Esophagus squamous epithelium (tissue), 5 donors: ENCODE results near the gene GMDS. TPM values are rescaled to one million over a fixed set of nuclear protein-coding genes. Genes with fewer than 3 reads are reported as not detected.

Experiments used
- DNase-seq: peaks from one replicate; lab custom pipeline; 2025; lab: John Stamatoyannopoulos, UW
- H3K27ac ChIP-seq, 4 donors: fragments of 200-600 bp; sonication (generic); one replicate each; pipeline ENCODE4 v1.5.1; 2016 to 2019; ENCODE audit warnings: mild to moderate bottlenecking in 1 of 4
- H3K27me3 ChIP-seq, 4 donors: fragments of 200-600 bp; sonication (generic); 1 replicate in 3 of 4; 2 replicates in 1 of 4; pipeline versions ENCODE4 v1.5.1 to v1.6.0; 2017 to 2021; ENCODE audit warnings: antibody characterized with exemption in 1 of 4
- H3K36me3 ChIP-seq, 3 donors: fragments of 200-600 bp; sonication (generic); one replicate each; pipeline ENCODE4 v1.5.1; 2016 to 2019
- H3K4me1 ChIP-seq, 3 donors: fragments of 200-600 bp; sonication (generic); one replicate each; pipeline ENCODE4 v1.5.1; 2017 to 2019
- H3K4me3 ChIP-seq, 4 donors: fragments of 200-600 bp; sonication (generic); 1 replicate in 3 of 4; 2 replicates in 1 of 4; pipeline ENCODE4 v1.5.1; 2016 to 2019; ENCODE audit warnings: mild to moderate bottlenecking in 2 of 4, moderate library complexity in 1 of 4
- H3K9me3 ChIP-seq, 3 donors: fragments of 200-600 bp; sonication (generic); one replicate each; pipeline ENCODE4 v1.5.1; 2016 to 2019
- POLR2A ChIP-seq, 4 donors: fragments of 450-650 bp; IDR thresholded peaks; one replicate each; pipeline ENCODE4 v1.6.1; 2017; ENCODE audit warnings: antibody characterized with exemption in 4 of 4, mild to moderate bottlenecking in 4 of 4, moderate library complexity in 3 of 4
- WGBS, 2 donors: methylation state at CpG; one replicate each; pipeline ENCODE4 v1.1.5; 2018; 5-methylcytosine and 5-hydroxymethylcytosine counted together
- intact Hi-C: fragments of 100-400 bp; cut with DNase I; formaldehyde crosslinking; loops from one replicate; pipeline ENCODE4 v1.15.0; 2022
- total RNA-seq, 4 donors: library from RNA; depleted of rRNA; stranded (reverse); fragments of >200 nt; gene quantifications; one replicate each; pipeline ENCODE4 v1.1.0, GENCODE V29; 2016
- TF ChIP-seq, protein P1 (sequence below), 6 experiments: fragments of 450-650 bp in 4 of 6; fragments of 200-600 bp in 2 of 6; sonication (generic) in 2 of 6; IDR thresholded peaks; one replicate each; pipeline ENCODE4 v1.5.1; 2016 to 2019; ENCODE audit warnings: antibody characterized with exemption in 6 of 6, mild to moderate bottlenecking in 4 of 6, moderate library complexity in 4 of 6
- donor health status: DM: yes; HTN: yes; CAD: no.

The GMDS gene
- total RNA-seq, 4 donors from 2014 or later, result 17.9 to 58.7 (median 36.7) TPM

DNA sequence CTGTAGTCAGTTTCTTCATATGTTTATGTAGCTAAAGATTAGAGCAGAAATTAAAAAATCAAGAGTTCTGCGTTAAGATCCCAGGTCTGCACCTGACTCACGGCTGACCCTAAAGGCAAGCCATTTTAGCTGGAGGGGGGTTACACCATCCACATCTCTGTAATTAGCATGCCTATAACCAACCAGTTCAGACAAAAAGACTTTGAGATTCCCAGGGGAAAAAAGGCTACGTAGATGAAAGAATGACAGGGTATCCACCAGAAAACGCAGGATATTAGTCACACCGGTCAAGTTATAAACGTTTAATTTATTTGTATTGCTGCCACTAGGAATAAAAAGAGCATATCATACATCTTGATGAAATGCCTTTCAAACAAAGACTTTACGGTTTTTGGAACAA lies 336.6 kb downstream of the GMDS start:
- H3K4me1 ChIP-seq, result peaks cover 0 to 4% (median 2%) of the 10 kb centered on the region in 3 donors
- TF ChIP-seq POLR2A (IDR thresholded peaks at IDR 0.05), result no peak
- TF ChIP-seq, protein P1, sequence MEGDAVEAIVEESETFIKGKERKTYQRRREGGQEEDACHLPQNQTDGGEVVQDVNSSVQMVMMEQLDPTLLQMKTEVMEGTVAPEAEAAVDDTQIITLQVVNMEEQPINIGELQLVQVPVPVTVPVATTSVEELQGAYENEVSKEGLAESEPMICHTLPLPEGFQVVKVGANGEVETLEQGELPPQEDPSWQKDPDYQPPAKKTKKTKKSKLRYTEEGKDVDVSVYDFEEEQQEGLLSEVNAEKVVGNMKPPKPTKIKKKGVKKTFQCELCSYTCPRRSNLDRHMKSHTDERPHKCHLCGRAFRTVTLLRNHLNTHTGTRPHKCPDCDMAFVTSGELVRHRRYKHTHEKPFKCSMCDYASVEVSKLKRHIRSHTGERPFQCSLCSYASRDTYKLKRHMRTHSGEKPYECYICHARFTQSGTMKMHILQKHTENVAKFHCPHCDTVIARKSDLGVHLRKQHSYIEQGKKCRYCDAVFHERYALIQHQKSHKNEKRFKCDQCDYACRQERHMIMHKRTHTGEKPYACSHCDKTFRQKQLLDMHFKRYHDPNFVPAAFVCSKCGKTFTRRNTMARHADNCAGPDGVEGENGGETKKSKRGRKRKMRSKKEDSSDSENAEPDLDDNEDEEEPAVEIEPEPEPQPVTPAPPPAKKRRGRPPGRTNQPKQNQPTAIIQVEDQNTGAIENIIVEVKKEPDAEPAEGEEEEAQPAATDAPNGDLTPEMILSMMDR (IDR thresholded peaks at IDR 0.05), result no peak
- no peak overlapping the region for H3K27ac ChIP-seq
- WGBS, 2 donors, result 85 to 87% methylated on average over 7 of the region's 7 CpGs
- DNase-seq, result no peak
- no peak overlapping the region for H3K4me3 ChIP-seq
- H3K9me3 ChIP-seq, result no peaks in the 10 kb centered on the region
- H3K36me3 ChIP-seq, result no peaks in the 10 kb centered on the region
- no peaks in the 10 kb centered on the region for H3K27me3 ChIP-seq
- intact Hi-C loops, result no loop called here

DNA sequence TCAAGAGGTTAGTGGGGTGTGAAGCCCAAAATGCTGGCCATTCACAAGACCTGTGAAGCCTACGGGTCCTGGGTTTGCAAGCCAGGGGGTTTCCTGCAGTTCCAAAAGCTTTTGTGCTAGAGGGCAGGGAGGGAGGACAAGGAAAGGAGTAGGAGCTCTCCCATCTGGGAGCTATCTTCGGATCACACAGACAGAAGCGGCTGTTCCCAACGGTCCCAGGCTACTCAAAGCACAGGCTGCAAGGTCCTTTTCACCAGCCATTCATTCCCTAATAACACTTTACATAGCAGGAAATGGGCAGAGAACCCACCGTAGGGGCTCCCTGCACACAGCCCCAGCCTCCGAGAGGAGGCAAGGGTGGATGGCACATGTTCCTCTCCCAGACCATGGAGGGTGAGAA lies 338.8 kb downstream of the GMDS start:
- Histone ChIP-seq H3K4me1 (peaks cover 0 to 7% (median 6%) of the 10 kb centered on the region in 3 donors), H3K27me3 (no peaks in the 10 kb centered on the region), H3K36me3 (no peaks in the 10 kb centered on the region), H3K9me3 (no peaks in the 10 kb centered on the region), H3K27ac (no peak overlapping the region), H3K4me3 (no peak overlapping the region)
- DNase-seq, result no peak
- TF ChIP-seq, protein P1 (IDR thresholded peaks at IDR 0.05), result no peak
- TF ChIP-seq POLR2A (IDR thresholded peaks at IDR 0.05), result no peak
- 90 to 91% methylated on average over 6 of the region's 6 CpGs for WGBS, 2 donors
- intact Hi-C loops, result no loop called here

DNA sequence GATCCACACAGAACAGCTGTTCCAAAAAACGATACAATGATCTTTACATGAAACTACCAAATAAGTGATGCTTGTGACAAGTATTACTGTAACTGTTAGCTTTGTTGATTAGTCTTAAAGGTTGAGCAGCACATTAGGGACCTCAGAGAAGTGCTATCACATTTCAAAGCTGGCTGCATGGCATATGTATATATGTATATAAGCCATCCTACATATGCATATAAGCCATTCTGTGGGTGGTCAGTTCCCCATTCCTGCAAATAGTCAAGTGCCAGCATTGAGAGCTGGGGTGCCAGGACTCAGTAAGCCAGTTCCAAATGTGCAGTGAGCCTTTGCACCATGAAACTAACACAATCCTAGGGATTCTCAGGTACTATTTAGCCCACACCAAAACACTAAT lies 339.4 kb downstream of the GMDS start:
- no peaks in the 10 kb centered on the region for H3K27me3 ChIP-seq
- WGBS, 2 donors, result 75 to 82% methylated on average over 1 of the region's 1 CpG
- H3K27ac ChIP-seq, result no peak overlapping the region
- H3K4me1 ChIP-seq, result peaks cover 0 to 7% (median 6%) of the 10 kb centered on the region in 3 donors
- TF ChIP-seq, protein P1 (IDR thresholded peaks at IDR 0.05), result no peak
- no peak for TF ChIP-seq POLR2A (IDR thresholded peaks at IDR 0.05)
- H3K9me3 ChIP-seq, result no peaks in the 10 kb centered on the region
- H3K4me3 ChIP-seq, result no peak overlapping the region
- no peak for DNase-seq
- intact Hi-C loops, result no loop called here
- H3K36me3 ChIP-seq, result no peaks in the 10 kb centered on the region

DNA sequence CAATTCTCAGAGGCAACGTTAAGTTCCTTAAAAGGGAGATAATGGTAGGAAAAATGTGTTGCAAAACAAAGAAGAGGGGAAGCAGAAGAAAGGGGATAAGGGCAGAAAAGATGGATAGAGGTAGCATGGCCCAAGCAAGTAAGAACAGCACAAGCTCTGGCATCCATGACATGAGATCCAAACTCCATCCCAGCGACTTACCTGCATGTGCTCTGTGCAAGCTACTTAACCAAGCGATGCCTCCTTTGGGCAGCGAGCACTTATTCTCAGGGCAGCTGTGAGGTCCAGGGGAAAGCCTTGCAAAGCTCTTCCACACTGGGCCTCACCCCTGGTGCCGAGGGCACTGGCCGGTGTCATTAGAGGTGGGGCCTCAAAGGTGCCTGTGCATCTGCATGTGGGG lies 340.5 kb downstream of the GMDS start:
- WGBS, 2 donors, result 88 to 89% methylated on average over 5 to 6 of the region's 6 CpGs
- Histone ChIP-seq H3K9me3 (no peaks in the 10 kb centered on the region), H3K27ac (no peak overlapping the region), H3K27me3 (no peaks in the 10 kb centered on the region), H3K36me3 (no peaks in the 10 kb centered on the region), H3K4me3 (no peak overlapping the region), H3K4me1 (peaks cover 0 to 7% (median 6%) of the 10 kb centered on the region in 3 donors)
- no peak for TF ChIP-seq POLR2A (IDR thresholded peaks at IDR 0.05)
- TF ChIP-seq, protein P1 (IDR thresholded peaks at IDR 0.05), result no peak
- DNase-seq, result no peak
- intact Hi-C loops, result no loop called here

DNA sequence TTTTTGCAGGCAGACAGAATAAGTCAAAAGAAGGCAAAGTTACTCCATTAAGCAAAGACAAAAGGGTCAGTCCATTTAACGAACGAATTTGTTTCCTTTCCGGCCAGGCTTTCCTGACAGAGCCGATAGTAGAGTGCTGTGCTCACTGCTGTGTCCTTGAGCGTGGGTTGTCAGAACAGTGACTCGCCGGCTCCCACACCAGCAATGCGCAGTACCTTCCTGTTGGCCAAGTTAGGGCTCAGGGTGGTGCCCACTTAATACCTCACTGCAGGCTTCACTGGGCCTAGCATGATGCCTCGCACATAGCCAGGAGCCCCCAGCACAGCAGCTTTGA lies 341.0 kb downstream of the GMDS start:
- Histone ChIP-seq H3K27me3 (no peaks in the 10 kb centered on the region), H3K27ac (peak overlapping the region in 2 of 4 donors; percentile 33 to 51), H3K36me3 (no peaks in the 10 kb centered on the region), H3K4me3 (no peak overlapping the region), H3K9me3 (no peaks in the 10 kb centered on the region), H3K4me1 (peaks cover 0 to 7% (median 6%) of the 10 kb centered on the region in 3 donors)
- no peak for DNase-seq
- TF ChIP-seq POLR2A (IDR thresholded peaks at IDR 0.05), result no peak
- TF ChIP-seq, protein P1 (IDR thresholded peaks at IDR 0.05), result no peak
- intact Hi-C loops, result no loop called here
- 61 to 80% methylated on average over 4 to 7 of the region's 9 CpGs for WGBS, 2 donors
